K562 (cell line): Measurements from ENCODE around the gene PDLIM4. TPM values are rescaled to one million over a fixed set of nuclear protein-coding genes. Genes with fewer than 3 reads are reported as not detected.

Experiments
- ATAC-seq: fragments of 200-7000 bp; cut with Tn5 transposase; 3 replicates; pipeline ENCODE4 v1.9.1; 2020; ENCODE audit warnings: moderate library complexity
- BruUV-seq: library from RNA; stranded (reverse); fragments of 400-500 nt; replicated peaks from 2 replicates; lab custom pipeline; 2021; lab: Mats Ljungman, UMichigan
- CTCF ChIA-PET: fragments of 300-600 bp; formaldehyde crosslinking; extraction: SDS; loops from one replicate; lab custom pipeline; 2021; ENCODE audit warnings: low intra/inter-chr PET ratio; lab: Yijun Ruan, JAX
- POLR2A ChIA-PET: fragments of 300-600, 350-650 bp; sonication (Branson Sonifier 250); formaldehyde crosslinking; extraction: SDS; loops from one replicate; lab custom pipeline; 2021; ENCODE audit warnings: antibody characterized with exemption, inconsistent platforms; lab: Yijun Ruan, JAX
- DNase-seq, 4 experiments: peaks; one replicate each; pipeline versions ENCODE4 v3.0.0 to v3.0.0-alpha.2; 2011 to 2018; ENCODE audit warnings: low spot score in 3 of 4, mixed read lengths in 3 of 4; ENCODE audit errors: extremely low read depth in 1 of 4
- FAIRE-seq: peaks from 2 replicates; lab custom pipeline; 2011; peaks lifted over from hg19 to GRCh38; lab: Jason Lieb, UNC
- H2AFZ ChIP-seq: 2 replicates; pipeline ENCODE4 v1.6.0; 2011; ENCODE audit warnings: low read depth, low read length, control low read depth, inconsistent platforms
- H3K27ac ChIP-seq: fragments of 200-600 bp; 3 replicates; pipeline ENCODE4 v1.8.0; 2011; ENCODE audit warnings: low read depth, mild to moderate bottlenecking, control low read depth, inconsistent platforms, low read length, moderate library complexity, mixed read lengths; ENCODE audit errors: extremely low read depth
- H3K27me3 ChIP-seq, 2 experiments: fragments of 300-600 bp in 1 of 2; 2 replicates in 1 of 2; 3 replicates in 1 of 2; pipeline versions ENCODE4 v1.6.0 to v1.8.0; 2011; ENCODE audit warnings: inconsistent platforms in 2 of 2, low read length in 2 of 2, mild to moderate bottlenecking in 1 of 2, mixed read lengths in 1 of 2, moderate library complexity in 1 of 2; ENCODE audit not compliant: control insufficient read depth in 2 of 2, insufficient read depth in 2 of 2
- H3K36me3 ChIP-seq: fragments of 300-600 bp; 3 replicates; pipeline ENCODE4 v1.8.0; 2011; ENCODE audit warnings: mild to moderate bottlenecking, low read length, inconsistent platforms; ENCODE audit not compliant: control insufficient read depth, insufficient read depth
- H3K4me1 ChIP-seq, 2 experiments: fragments of 200-600 bp in 1 of 2; replicated peaks in 1 of 2; 2 replicates in 1 of 2; 3 replicates in 1 of 2; pipeline versions ENCODE4 v1.5.1 to v1.8.0; 2011; ENCODE audit warnings: inconsistent platforms in 2 of 2, low read length in 2 of 2, mild to moderate bottlenecking in 1 of 2, mixed read lengths in 1 of 2, moderate library complexity in 1 of 2; ENCODE audit not compliant: control insufficient read depth in 2 of 2, insufficient read depth in 2 of 2
- H3K4me2 ChIP-seq: 2 replicates; pipeline ENCODE4 v1.6.1; 2011; ENCODE audit warnings: low read length, control low read depth, inconsistent platforms, mixed read lengths; ENCODE audit not compliant: insufficient read depth
- H3K4me3 ChIP-seq: fragments of 200-600 bp; sonication (generic), shearing (Covaris generic); 2 replicates; pipeline ENCODE4 v1.5.1; 2016; ENCODE audit warnings: control low read depth, inconsistent platforms
- H3K79me2 ChIP-seq: fragments of 200-600 bp; 3 replicates; pipeline ENCODE4 v1.8.0; 2011; ENCODE audit warnings: low read length, inconsistent platforms; ENCODE audit not compliant: control insufficient read depth, insufficient read depth
- H3K9ac ChIP-seq, 2 experiments: 2 replicates each; pipeline versions ENCODE4 v1.6.0 to v1.6.1; 2011; ENCODE audit warnings: low read depth in 2 of 2, low read length in 2 of 2, control low read depth in 1 of 2, inconsistent platforms in 1 of 2, mild to moderate bottlenecking in 1 of 2, mixed read lengths in 1 of 2; ENCODE audit not compliant: insufficient read depth in 1 of 2
- H3K9me1 ChIP-seq: one replicate; pipeline ENCODE4 v1.6.0; 2011; ENCODE audit warnings: inconsistent platforms, mild to moderate bottlenecking, low read length, moderate library complexity; ENCODE audit not compliant: control insufficient read depth, insufficient read depth
- H3K9me3 ChIP-seq: replicated peaks from 2 replicates; pipeline ENCODE4 v1.5.1; 2011; ENCODE audit warnings: low read depth, low read length, inconsistent platforms; ENCODE audit not compliant: control insufficient read depth, insufficient read depth
- H4K20me1 ChIP-seq: replicated peaks from 2 replicates; pipeline ENCODE4 v1.6.1; 2011; ENCODE audit warnings: low read length, inconsistent platforms, mixed read lengths; ENCODE audit not compliant: control insufficient read depth, insufficient read depth
- E2F1 ChIP-seq: sonication (generic); formaldehyde crosslinking; IDR thresholded peaks from 2 replicates; pipeline ENCODE4 v1.8.1; 2023; ENCODE audit warnings: mild to moderate bottlenecking, missing genetic modification reagents, moderate library complexity
- ETS2 ChIP-seq: IDR thresholded peaks from 2 replicates; pipeline ENCODE4 v1.6.1; 2016; ENCODE audit warnings: borderline replicate concordance, missing genetic modification characterization, mild to moderate bottlenecking, moderate library complexity, missing compliant biosample characterization; ENCODE audit not compliant: poor library complexity, severe bottlenecking
- GMEB1 ChIP-seq: fragments of 250-450 bp; sonication (Bioruptor Pico); IDR thresholded peaks from 2 replicates; pipeline ENCODE4 v1.4.0; 2020; ENCODE audit warnings: mild to moderate bottlenecking
- HMGXB4 ChIP-seq: sonication (generic); formaldehyde crosslinking; IDR thresholded peaks from 2 replicates; pipeline ENCODE4 v1.8.1; 2023; ENCODE audit warnings: mild to moderate bottlenecking, missing genetic modification reagents
- IRF9 ChIP-seq: fragments of 450-650 bp; IDR thresholded peaks from 2 replicates; pipeline ENCODE4 v1.6.1; 2016; ENCODE audit warnings: missing biosample characterization, missing genetic modification characterization
- POU5F1 ChIP-seq: fragments of 150-350 bp; IDR thresholded peaks from 2 replicates; pipeline ENCODE4 v1.6.1; 2014; ENCODE audit warnings: borderline replicate concordance, low read length, low read depth, mild to moderate bottlenecking; ENCODE audit not compliant: partially characterized antibody
- TEAD1 ChIP-seq, 2 experiments: fragments of 450-650 bp in 1 of 2; sonication (generic) in 1 of 2; formaldehyde crosslinking; IDR thresholded peaks; 2 replicates each; pipeline versions ENCODE4 v1.4.0 to v1.8.0; 2020 to 2022; ENCODE audit warnings: mild to moderate bottlenecking in 2 of 2, missing genetic modification reagents in 1 of 2
- TEAD2 ChIP-seq: fragments of 450-650 bp; IDR thresholded peaks from 2 replicates; pipeline ENCODE4 v1.6.1; 2016; ENCODE audit warnings: missing genetic modification characterization, control low read depth, missing compliant biosample characterization
- THAP12 ChIP-seq: fragments of 250-450 bp; sonication (Bioruptor Pico); IDR thresholded peaks from 2 replicates; pipeline ENCODE4 v1.9.0; 2021; ENCODE audit warnings: mild to moderate bottlenecking, inconsistent platforms
- ZNF212 ChIP-seq: fragments of 450-650 bp; formaldehyde crosslinking; IDR thresholded peaks from 2 replicates; pipeline ENCODE4 v1.4.0; 2020; ENCODE audit warnings: mild to moderate bottlenecking
- ZNF3 ChIP-seq: fragments of 250-450 bp; sonication (Bioruptor Pico); IDR thresholded peaks from 2 replicates; pipeline ENCODE4 v1.5.0; 2021; ENCODE audit warnings: mild to moderate bottlenecking, moderate library complexity
- WGBS: fragments of 100-300 bp; shearing (Covaris generic); methylation state at CpG from one replicate; pipeline ENCODE4 v1.1.6; 2016; ENCODE audit warnings: low coverage, mixed read lengths; ENCODE audit not compliant: insufficient coverage; ENCODE audit errors: missing lambda C conversion rate; 5-methylcytosine and 5-hydroxymethylcytosine counted together
- in situ Hi-C: fragments of 300-500 bp; cut with MboI; formaldehyde crosslinking; loops from 4 replicates; pipeline ENCODE4 v1.15.0; 2018; ENCODE audit warnings: inconsistent platforms, mixed read lengths
- intact Hi-C: fragments of 100-400 bp; cut with micrococcal nuclease; formaldehyde crosslinking; loops from 2 replicates; pipeline ENCODE4 v1.14.2; 2022
- polyA plus RNA-seq, 8 experiments: library from polyadenylated mRNA; depleted of rRNA in 4 of 8; stranded (reverse) in 5 of 8; unstranded in 3 of 8; fragments of >200 nt; fragmentation: Nextera tagmentation in 2 of 8; fragmentation: Illumina TruSeq in 1 of 8; extraction: Ambion mirVana in 2 of 8; extraction: Trizol in 1 of 8; gene quantifications; 2 replicates each; pipeline versions ENCODE4 v1.2.1 to v1.2.3, GENCODE V29; 2011 to 2014; ENCODE audit warnings: inconsistent platforms in 1 of 8, missing spikeins in 1 of 8
- total RNA-seq, 7 experiments: library from RNA; depleted of rRNA in 6 of 7; stranded (reverse); fragments of >200 nt in 6 of 7; fragmentation: Illumina TruSeq in 2 of 7; extraction: Trizol in 2 of 7; gene quantifications; 2 replicates each; pipeline versions ENCODE4 v1.2.1 to v1.2.3, GENCODE V29; 2011 to 2021; ENCODE audit warnings: low replicate concordance in 1 of 7

Gene PDLIM4
- total and polyA plus RNA-seq, 9 of the 15 experiments (the other 6 are each of a cell fraction or from before 2014, with no cell fraction given), result 0.28 to 32.8 (median 13.1) TPM

- TF ChIP-seq E2F1 (CRISPR knock-in tag) (no peak), HMGXB4 (CRISPR knock-in tag) (no peak), ETS2 (tag) (no peak)
Observed at GRCh38 chr5:132209131-132209530, 48.4 kb upstream of the PDLIM4 start (continued).

GRCh38 chr5:132209901-132210545 lies 47.5 kb upstream of the PDLIM4 start:
- POLR2A ChIA-PET, result interaction anchor here (1.0 to 2.9 kb wide), 7 partner anchors 8 to 20 kb away, joined by 3 to 14 read pairs (median 6); no protein-coding TSS in a partner anchor
- TF ChIP-seq ZNF3 (CRISPR knock-in tag) (no peak), ZNF212 (CRISPR knock-in tag) (no peak), GMEB1 (no peak), TEAD2 (tag) (no peak), THAP12 (CRISPR knock-in tag) (no peak), IRF9 (tag) (no peak), TEAD1 (CRISPR knock-in tag; IDR thresholded peaks at IDR 0.05) (no peak), POU5F1 (no peak)

More at GRCh38 chr5:132209901-132210545, 47.5 kb upstream of the PDLIM4 start:
- Histone ChIP-seq H3K4me1 (0 out of 5 replicates have a peak, but pooled peaks cover 0 to under 1% of the 10 kb centered on the region in 2 experiments), H4K20me1 (no peaks in the 10 kb centered on the region), H3K79me2 (no peaks in the 10 kb centered on the region), H3K27me3 (no peaks in the 10 kb centered on the region), H3K36me3 (peaks cover 32% of the 10 kb centered on the region; the same call in 2 of the 3 replicates), H3K4me3 (no peak overlapping the region), H3K4me2 (no peak overlapping the region), H3K9me1 (no peaks in the 10 kb centered on the region), H2AFZ (no peak overlapping the region), H3K9ac (no peak overlapping the region), H3K9me3 (no peaks in the 10 kb centered on the region), H3K27ac (no peak overlapping the region)
- CTCF ChIA-PET, result no interaction called here
- intact Hi-C loops (no loop called here), in situ Hi-C loops (no loop called here)
- DNase-seq (no peak), ATAC-seq (no peak), FAIRE-seq (no peak)
- BruUV-seq, result no TSS peak
- WGBS, result 83% methylated on average over 9 of the region's 11 CpGs
